ACC112 (cell line): ENCODE measurements around the gene MRPS26.
"Not testable (repeated sequence)": the region's sequence is repeated elsewhere in the genome, so short reads cannot be mapped to it uniquely, and the experiment has no call there.

ENCODE experiments used
- H2AFZ ChIP-seq: fragments of 200-600 bp; sonication (generic); one replicate; pipeline ENCODE4 v1.6.0; 2017; ENCODE audit warnings: antibody characterized with exemption, low read length; ENCODE audit not compliant: unreplicated experiment
- H3K27ac ChIP-seq: fragments of 200-600 bp; sonication (generic); 2 replicates; pipeline ENCODE4 v1.5.1; 2014; ENCODE audit warnings: low read depth, mild to moderate bottlenecking, antibody characterized with exemption, low read length, moderate library complexity
- H3K27me3 ChIP-seq: fragments of 200-600 bp; sonication (generic); 2 replicates; pipeline ENCODE4 v1.6.1; 2014; ENCODE audit warnings: mild to moderate bottlenecking, antibody characterized with exemption, low read length, moderate library complexity, mixed read lengths; ENCODE audit not compliant: insufficient read depth
- H3K36me3 ChIP-seq: fragments of 200-600 bp; sonication (generic); 2 replicates; pipeline ENCODE4 v1.6.1; 2016; ENCODE audit warnings: mild to moderate bottlenecking, antibody characterized with exemption, low read length, moderate library complexity, mixed read lengths; ENCODE audit not compliant: insufficient read depth
- H3K4me1 ChIP-seq: fragments of 200-600 bp; sonication (generic); one replicate; pipeline ENCODE4 v1.6.1; 2016; ENCODE audit warnings: low read length, mixed read lengths; ENCODE audit not compliant: insufficient read depth, unreplicated experiment, control insufficient read depth
- H3K4me3 ChIP-seq: fragments of 200-600 bp; sonication (generic); 2 replicates; pipeline ENCODE4 v1.5.1; 2014; ENCODE audit warnings: mild to moderate bottlenecking, low read depth, low read length
- H3K79me2 ChIP-seq: fragments of 200-600 bp; sonication (generic); one replicate; pipeline ENCODE4 v1.6.0; 2016; ENCODE audit warnings: low read length; ENCODE audit not compliant: control insufficient read depth, unreplicated experiment, insufficient read depth

MRPS26 gene

DNA sequence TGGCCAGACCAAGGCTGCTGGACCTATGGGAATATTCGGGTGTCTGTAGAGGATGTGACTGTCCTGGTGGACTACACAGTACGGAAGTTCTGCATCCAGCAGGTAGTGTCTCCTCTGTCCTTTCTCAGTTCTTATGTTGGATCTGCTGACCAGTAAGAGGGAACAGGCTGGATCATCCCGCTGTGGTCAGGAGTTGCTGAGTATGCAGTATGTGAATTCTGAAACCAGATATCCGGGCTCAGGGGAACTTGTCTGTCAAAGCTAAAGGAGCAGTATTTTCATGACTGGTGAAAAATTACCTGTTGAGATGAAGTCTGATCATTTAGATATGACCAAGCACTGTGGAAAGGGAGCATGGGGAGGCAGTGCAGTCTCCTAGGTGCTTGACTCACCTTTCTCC lies 24.5 kb upstream of the MRPS26 start:
- no peaks in the 10 kb centered on the region for H3K27me3 ChIP-seq
- H3K27ac ChIP-seq: no peak overlapping the region
- peaks cover 14% of the 10 kb centered on the region; the same call in 1 of the 2 replicates for H3K36me3 ChIP-seq
- H3K4me1 ChIP-seq: no peaks in the 10 kb centered on the region
- H2AFZ ChIP-seq: no peak overlapping the region
- H3K79me2 ChIP-seq: no peaks in the 10 kb centered on the region
- H3K4me3 ChIP-seq: no peak overlapping the region

DNA sequence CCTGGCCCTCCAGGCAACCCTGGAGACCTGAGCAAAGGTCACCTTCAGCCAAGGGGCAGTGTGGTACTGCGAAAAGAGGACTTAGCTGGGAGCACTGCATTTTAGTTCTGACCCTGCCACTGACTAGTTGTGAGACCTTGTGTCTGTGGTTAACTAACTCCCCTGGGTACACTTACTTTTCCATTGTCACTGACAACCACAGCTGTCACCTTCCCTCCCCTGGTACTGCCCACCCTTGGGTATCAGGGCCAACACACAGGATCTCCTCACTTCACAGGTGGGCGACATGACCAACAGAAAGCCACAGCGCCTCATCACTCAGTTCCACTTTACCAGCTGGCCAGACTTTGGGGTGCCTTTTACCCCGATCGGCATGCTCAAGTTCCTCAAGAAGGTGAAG lies 24.1 kb upstream of the MRPS26 start:
- Histone ChIP-seq H3K4me3 (no peak overlapping the region), H2AFZ (no peak overlapping the region), H3K27ac (no peak overlapping the region), H3K79me2 (no peaks in the 10 kb centered on the region), H3K4me1 (no peaks in the 10 kb centered on the region), H3K27me3 (no peaks in the 10 kb centered on the region), H3K36me3 (peaks cover 16% of the 10 kb centered on the region; the same call in 1 of the 2 replicates)

DNA sequence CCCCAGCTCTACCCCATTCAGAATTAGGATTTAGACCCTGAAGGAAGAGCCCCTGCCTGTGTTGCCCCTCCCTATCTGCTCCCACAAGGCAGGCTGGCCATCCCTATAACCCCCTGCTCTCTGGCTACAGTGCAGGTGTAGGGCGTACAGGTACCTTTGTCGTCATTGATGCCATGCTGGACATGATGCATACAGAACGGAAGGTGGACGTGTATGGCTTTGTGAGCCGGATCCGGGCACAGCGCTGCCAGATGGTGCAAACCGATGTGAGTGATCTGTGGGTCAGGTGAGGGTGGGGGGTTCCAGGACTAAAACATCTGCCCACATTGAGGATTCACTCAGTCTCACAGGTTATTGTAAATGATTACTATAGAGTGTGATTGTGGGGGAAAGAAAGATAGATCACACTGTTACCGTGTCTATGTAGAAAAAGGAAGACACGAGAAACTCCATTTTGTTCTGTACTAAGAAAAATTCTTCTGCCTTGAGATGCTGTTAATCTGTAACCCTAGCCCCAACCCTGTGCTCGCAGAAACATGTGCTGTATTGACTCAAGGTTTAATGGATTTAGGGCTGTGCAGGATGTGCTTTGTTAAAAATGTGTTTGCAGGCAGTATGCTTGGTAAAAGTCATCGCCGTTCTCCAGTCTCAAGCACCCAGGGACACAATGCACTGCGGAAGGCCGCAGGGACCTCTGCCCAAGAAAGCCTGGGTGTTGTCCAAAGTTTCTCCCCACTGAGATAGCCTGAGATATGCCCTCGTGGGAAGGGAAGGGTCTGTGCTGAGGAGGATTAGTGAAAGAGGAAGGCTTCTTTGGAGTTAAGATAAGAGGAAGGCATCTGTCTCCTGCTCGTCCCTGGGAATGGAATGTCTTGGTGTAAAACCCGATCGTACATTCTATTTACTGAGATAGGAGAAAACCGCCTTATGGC lies 23.0 kb upstream of the MRPS26 start:
- not testable (repeated sequence) for H2AFZ ChIP-seq, H3K4me3 ChIP-seq, H3K27me3 ChIP-seq, H3K79me2 ChIP-seq, H3K4me1 ChIP-seq, H3K27ac ChIP-seq, H3K36me3 ChIP-seq

DNA sequence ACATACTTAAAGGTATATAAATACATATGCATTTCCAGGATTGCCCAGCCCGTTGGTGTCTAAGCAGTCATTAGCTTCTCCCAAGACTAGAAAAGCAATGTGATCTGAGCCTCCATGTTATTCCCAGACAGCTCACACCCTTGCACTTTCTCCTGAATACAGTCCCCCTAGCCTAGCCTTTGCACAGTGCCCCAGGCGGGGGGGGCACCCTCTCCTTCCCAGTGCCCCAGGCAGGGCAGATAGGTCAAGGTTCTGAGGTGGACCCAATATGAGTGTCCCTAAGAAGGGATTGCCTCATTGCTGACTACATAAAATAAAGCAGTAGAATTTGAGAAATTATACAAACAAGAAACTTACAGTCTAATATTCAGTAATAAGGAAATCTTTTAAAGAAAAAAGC lies 17.9 kb upstream of the MRPS26 start:
- Histone ChIP-seq H3K4me1 (no peaks in the 10 kb centered on the region), H3K27me3 (no peaks in the 10 kb centered on the region), H3K79me2 (no peaks in the 10 kb centered on the region), H3K4me3 (no peak overlapping the region), H3K36me3 (peaks cover 9% of the 10 kb centered on the region; the same call in 1 of the 2 replicates), H3K27ac (no peak overlapping the region), H2AFZ (no peak overlapping the region)

DNA sequence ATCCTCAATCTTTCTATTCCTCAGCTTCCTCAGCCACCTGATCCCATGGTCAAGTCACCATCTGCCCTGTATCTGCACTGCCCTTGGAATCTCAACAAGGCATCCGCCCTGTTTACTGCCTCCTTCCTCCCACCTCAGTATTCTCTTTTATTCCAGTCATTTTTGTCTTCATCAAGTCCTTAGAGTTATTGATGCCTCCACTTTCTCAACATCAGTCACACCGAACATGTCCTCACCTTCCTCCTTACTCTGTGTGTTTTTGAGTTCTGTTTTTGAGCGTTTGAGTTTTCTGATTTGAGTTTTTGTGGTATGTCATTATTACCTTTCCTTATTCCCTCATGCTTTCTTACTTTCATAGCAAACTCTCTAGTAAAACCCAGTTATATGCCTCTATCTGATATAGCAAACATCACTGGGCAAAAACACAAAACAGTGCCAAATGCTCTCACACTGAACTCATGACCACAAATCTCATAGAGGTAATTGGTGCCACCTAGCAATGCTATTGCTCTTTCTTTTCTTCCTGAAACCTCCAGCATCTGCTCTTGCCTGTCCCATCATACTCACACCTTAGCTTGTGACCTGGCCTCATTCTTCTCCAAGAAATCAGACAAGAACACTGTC lies 14.2 kb upstream of the MRPS26 start:
- peaks cover 12% of the 10 kb centered on the region; the same call in 1 of the 2 replicates for H3K36me3 ChIP-seq

DNA sequence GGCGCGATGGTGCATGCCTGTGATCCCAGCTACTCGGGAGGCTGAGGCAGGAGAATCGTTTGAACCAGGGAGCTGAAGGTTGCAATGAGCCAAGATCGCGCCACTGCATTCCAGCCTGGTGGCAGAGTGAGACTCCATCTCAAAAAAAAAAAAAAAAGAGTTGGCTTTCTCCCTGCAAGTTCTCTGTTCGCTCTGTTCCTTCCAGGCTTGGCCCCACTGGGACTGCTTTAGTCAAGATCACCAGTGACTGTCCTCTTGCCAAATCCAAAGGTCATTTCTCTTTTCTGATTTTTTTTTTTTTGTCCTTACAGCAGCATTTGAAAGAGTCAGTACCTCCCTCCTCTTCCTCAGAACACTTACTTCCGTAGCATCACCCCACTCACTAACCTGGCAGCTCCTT lies 13.2 kb upstream of the MRPS26 start:
- H3K36me3 ChIP-seq: peaks cover 13% of the 10 kb centered on the region; the same call in 1 of the 2 replicates

More for the DNA sequence above, 14.2 kb upstream of the MRPS26 start:
- H2AFZ ChIP-seq: no peak overlapping the region
- H3K27me3 ChIP-seq: no peaks in the 10 kb centered on the region
- H3K79me2 ChIP-seq: no peaks in the 10 kb centered on the region
- no peak overlapping the region for H3K4me3 ChIP-seq
- H3K4me1 ChIP-seq: no peaks in the 10 kb centered on the region
- H3K27ac ChIP-seq: no peak overlapping the region

DNA sequence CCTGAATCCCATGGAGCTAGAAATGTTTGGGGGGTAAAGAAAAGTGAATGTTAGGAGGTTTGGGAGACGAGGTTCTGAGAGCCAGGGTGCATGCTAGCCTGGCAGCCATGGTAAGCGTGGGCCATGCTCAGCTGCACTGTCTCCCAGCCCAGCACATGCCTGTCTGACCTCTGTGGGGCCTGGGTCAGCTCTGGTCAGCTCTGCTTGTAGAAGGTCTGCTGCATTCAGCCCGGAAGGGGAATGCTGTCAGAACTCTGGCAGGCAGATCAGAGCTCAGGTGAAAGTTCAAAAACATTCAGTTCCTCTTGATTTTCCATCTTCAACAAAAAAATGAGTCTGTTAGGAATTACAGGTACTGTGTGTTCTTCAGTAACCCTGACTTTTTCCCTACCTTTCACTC lies 8.2 kb upstream of the MRPS26 start:
- Histone ChIP-seq H3K27ac (no peak overlapping the region), H3K79me2 (no peaks in the 10 kb centered on the region), H3K36me3 (0 out of 2 replicates have a peak, but pooled peaks cover 10% of the 10 kb centered on the region), H3K4me3 (no peak overlapping the region), H3K27me3 (no peaks in the 10 kb centered on the region), H3K4me1 (peaks cover 7% of the 10 kb centered on the region), H2AFZ (no peak overlapping the region)

More for the DNA sequence above, 13.2 kb upstream of the MRPS26 start:
- Histone ChIP-seq H3K4me3 (no peak overlapping the region), H3K79me2 (no peaks in the 10 kb centered on the region), H3K27ac (no peak overlapping the region), H3K4me1 (no peaks in the 10 kb centered on the region), H2AFZ (no peak overlapping the region), H3K27me3 (no peaks in the 10 kb centered on the region)

DNA sequence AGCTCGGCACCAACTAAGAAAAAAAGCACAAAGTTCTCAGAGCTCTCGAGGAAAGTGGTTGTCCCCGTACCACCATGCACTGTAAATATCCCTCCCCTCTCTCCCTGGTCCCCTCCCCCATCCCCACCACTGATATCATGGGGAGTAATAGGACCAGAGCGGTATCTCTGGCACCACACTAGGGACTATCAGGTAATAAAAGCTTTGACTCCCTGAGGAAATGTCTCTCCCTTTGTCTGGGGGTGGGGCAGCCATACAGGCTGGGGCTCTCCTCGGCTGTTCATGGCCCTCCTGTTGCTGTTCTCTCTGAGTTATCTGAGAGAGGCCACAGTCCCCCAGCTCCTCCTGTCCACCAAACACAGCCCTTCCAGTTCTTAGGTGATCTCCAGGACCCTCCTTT lies 7.4 kb upstream of the MRPS26 start:
- Histone ChIP-seq H3K27me3 (no peaks in the 10 kb centered on the region), H3K4me1 (peaks cover 7% of the 10 kb centered on the region), H3K36me3 (0 out of 2 replicates have a peak, but pooled peaks cover 10% of the 10 kb centered on the region)

DNA sequence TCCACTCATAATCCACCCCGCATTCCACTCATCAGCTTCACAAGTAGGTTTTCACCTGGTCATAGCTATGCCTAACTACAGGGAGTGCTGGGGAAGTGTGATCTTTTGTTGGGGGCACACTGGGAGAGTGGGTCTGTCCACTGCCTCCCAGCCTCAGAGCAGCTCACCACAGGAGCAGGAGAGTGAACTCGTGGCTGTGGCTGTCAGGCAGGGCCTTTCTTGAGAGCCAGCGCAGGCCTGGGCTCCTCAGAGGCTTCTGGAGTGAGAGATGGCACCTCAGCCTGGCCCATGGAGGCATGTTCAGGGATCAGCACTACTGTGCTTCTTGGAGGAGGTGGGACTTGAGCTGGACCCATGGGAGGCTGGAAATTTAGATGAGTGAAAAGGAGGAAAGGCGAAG lies 6.4 kb upstream of the MRPS26 start:
- Histone ChIP-seq H3K27me3 (no peaks in the 10 kb centered on the region), H3K27ac (no peak overlapping the region), H3K36me3 (0 out of 2 replicates have a peak, but pooled peaks cover 10% of the 10 kb centered on the region), H3K4me3 (no peak overlapping the region), H2AFZ (no peak overlapping the region), H3K79me2 (no peaks in the 10 kb centered on the region), H3K4me1 (peaks cover 7% of the 10 kb centered on the region)

More for the DNA sequence above, 7.4 kb upstream of the MRPS26 start:
- Histone ChIP-seq H2AFZ (no peak overlapping the region), H3K27ac (no peak overlapping the region), H3K4me3 (no peak overlapping the region), H3K79me2 (no peaks in the 10 kb centered on the region)

DNA sequence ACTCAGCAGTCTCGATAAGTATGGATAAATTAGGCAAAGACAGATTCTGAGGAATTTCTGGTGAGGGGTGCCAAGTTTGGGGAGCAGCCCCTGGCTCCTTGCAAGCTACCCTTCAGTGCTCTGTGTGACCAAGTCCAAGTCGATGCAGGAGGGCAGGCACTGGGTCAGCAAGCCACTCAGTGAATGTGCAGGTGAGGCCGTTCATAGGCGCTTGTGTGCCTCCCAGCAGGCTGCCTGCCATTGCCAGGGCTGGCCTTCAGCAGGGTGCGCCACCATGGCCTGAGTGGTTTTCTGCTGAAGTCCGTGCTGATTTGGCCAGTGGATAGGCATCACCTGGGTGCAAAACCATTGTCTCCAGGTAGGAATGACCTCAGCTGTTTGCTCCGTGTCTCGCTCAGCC lies 5.8 kb upstream of the MRPS26 start:
- no peaks in the 10 kb centered on the region for H3K79me2 ChIP-seq
- H3K4me3 ChIP-seq: no peak overlapping the region
- no peak overlapping the region for H2AFZ ChIP-seq
- peaks cover 7% of the 10 kb centered on the region for H3K4me1 ChIP-seq
- H3K27ac ChIP-seq: no peak overlapping the region
- H3K27me3 ChIP-seq: no peaks in the 10 kb centered on the region
- 0 out of 2 replicates have a peak, but pooled peaks cover 10% of the 10 kb centered on the region for H3K36me3 ChIP-seq
